NCI-H524 treated with DMSO at 0.1 percent for 48 hours (cell line): ENCODE results near the gene EIF5AL1.
"Not testable (repeated sequence)": the region's sequence is repeated elsewhere in the genome, so short reads cannot be mapped to it uniquely, and the experiment has no call there.

Experiments used
- DNase-seq: peaks from one replicate; lab custom pipeline; 2025; lab: John Stamatoyannopoulos, UW

EIF5AL1 gene

GRCh38 chr10:79487296-79488194 is 24.8 kb upstream of the EIF5AL1 start:
- peak; percentile 51 for DNase-seq

- DNase-seq = no peak
These were observed 24.0 kb upstream of the EIF5AL1 start for GRCh38 chr10:79488336-79488735.

- DNase-seq = no peak
These were observed 23.5 kb upstream of the EIF5AL1 start for GRCh38 chr10:79488870-79489269.

GRCh38 chr10:79490400-79491142 is 21.8 kb upstream of the EIF5AL1 start:
- DNase-seq = peak; percentile 58

- no peak for DNase-seq
These were observed 21.0 kb upstream of the EIF5AL1 start for GRCh38 chr10:79491143-79491835.

GRCh38 chr10:79492256-79492655 is 20.1 kb upstream of the EIF5AL1 start:
- DNase-seq = no peak

- DNase-seq = no peak
These were observed 19.5 kb upstream of the EIF5AL1 start for GRCh38 chr10:79492839-79493238.

GRCh38 chr10:79493806-79494205 is 18.5 kb upstream of the EIF5AL1 start:
- no peak for DNase-seq

- no peak for DNase-seq
These were observed 17.2 kb upstream of the EIF5AL1 start for GRCh38 chr10:79494871-79495705.

GRCh38 chr10:79495791-79496190 is 16.5 kb upstream of the EIF5AL1 start:
- no peak for DNase-seq

GRCh38 chr10:79496896-79497295 is 15.4 kb upstream of the EIF5AL1 start:
- no peak for DNase-seq

GRCh38 chr10:79498291-79498829 is 14.0 kb upstream of the EIF5AL1 start:
- DNase-seq = no peak

GRCh38 chr10:79502561-79503309 is 9.6 kb upstream of the EIF5AL1 start:
- DNase-seq = no peak

GRCh38 chr10:79503787-79504186 is 8.5 kb upstream of the EIF5AL1 start:
- DNase-seq = not testable (repeated sequence)

GRCh38 chr10:79504483-79504882 is 7.8 kb upstream of the EIF5AL1 start:
- not testable (repeated sequence) for DNase-seq

GRCh38 chr10:79505328-79505727 is 7.0 kb upstream of the EIF5AL1 start:
- not testable (repeated sequence) for DNase-seq

- no peak for DNase-seq
These were observed 6.5 kb upstream of the EIF5AL1 start for GRCh38 chr10:79505829-79506228.

GRCh38 chr10:79507440-79508167 is 4.7 kb upstream of the EIF5AL1 start:
- no peak for DNase-seq

- DNase-seq = not testable (repeated sequence)
These were observed 4.1 kb upstream of the EIF5AL1 start for GRCh38 chr10:79508245-79508644.
